ENCODE data around the gene ISM1.

Gene ISM1

DNA sequence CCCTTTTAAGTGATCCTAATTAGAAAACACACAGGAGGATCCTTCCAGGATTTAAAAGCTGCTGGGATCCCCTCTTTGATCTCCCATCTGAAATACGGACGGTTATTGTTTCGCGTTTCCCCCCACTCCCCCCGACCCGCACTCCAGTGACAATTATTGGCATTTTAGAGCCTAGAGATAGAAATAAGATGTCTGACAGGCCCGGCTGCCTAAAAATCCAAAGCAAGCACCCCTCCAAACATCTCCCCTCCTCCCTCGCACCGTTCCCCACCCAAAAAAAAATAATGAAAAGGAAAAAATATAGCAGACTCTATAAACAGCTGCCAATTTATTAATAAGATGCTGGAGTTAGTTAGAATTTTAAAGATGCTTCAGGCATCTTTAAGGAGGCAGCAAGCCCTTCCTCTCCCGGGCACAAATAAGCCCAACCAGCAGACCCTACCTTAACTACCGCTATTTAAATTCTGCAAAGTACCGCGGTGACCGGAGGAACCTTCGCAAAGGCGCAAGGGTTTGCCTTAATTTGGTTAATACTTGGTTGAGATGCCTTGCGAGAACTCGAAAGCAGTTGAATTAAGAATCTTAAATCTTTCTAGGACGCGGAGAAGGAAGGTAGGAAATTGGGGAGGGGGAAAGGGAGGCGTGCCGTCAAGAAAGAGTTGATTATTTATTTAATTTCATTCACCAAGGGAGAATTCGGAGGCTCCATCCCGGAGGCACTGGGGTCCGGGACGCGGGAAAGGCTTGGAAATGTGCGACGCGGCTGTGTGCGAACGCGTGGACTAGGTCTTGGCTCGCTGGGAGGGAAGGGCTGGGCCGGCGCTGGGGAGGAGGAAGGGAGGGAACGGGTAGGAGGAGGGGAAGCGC lies 1.5 kb upstream of the ISM1 start:
- H3K36me3 ChIP-seq (ENCODE audit: control insufficient read depth, low read length): no peaks in the 10 kb centered on the region
- H3K9me3 ChIP-seq (ENCODE audit: control insufficient read depth, insufficient read depth, low read length): peaks cover 4% of the 10 kb centered on the region; the same call in 1 of the 2 replicates
- H4K20me1 ChIP-seq (ENCODE audit: control insufficient read depth, insufficient read depth, low read depth, low read length): no peaks in the 10 kb centered on the region
- H3K4me1 ChIP-seq (ENCODE audit: control insufficient read depth, low read length): no peaks in the 10 kb centered on the region
- H3K9me2 ChIP-seq (replicated peaks; ENCODE audit: control insufficient read depth, low read length): no peaks in the 10 kb centered on the region
- no peak overlapping the region for H3K4me3 ChIP-seq (ENCODE audit: low read length)
- H3K27me3 ChIP-seq (ENCODE audit: control insufficient read depth, low read length): no peaks in the 10 kb centered on the region
- no peak overlapping the region for H3K4me2 ChIP-seq (ENCODE audit: low read length)
- no peaks in the 10 kb centered on the region for H3K79me2 ChIP-seq (ENCODE audit: control insufficient read depth, low read length)
- TF ChIP-seq, protein P1, sequence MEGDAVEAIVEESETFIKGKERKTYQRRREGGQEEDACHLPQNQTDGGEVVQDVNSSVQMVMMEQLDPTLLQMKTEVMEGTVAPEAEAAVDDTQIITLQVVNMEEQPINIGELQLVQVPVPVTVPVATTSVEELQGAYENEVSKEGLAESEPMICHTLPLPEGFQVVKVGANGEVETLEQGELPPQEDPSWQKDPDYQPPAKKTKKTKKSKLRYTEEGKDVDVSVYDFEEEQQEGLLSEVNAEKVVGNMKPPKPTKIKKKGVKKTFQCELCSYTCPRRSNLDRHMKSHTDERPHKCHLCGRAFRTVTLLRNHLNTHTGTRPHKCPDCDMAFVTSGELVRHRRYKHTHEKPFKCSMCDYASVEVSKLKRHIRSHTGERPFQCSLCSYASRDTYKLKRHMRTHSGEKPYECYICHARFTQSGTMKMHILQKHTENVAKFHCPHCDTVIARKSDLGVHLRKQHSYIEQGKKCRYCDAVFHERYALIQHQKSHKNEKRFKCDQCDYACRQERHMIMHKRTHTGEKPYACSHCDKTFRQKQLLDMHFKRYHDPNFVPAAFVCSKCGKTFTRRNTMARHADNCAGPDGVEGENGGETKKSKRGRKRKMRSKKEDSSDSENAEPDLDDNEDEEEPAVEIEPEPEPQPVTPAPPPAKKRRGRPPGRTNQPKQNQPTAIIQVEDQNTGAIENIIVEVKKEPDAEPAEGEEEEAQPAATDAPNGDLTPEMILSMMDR (IDR thresholded peaks at IDR 0.05; ENCODE audit: low read depth, low read length, poor library complexity, severe bottlenecking): no peak
- no peak for TF ChIP-seq EZH2phosphoT487 (IDR thresholded peaks at IDR 0.05; ENCODE audit: borderline replicate concordance, low read length)
- no peak overlapping the region for H3K27ac ChIP-seq (ENCODE audit: low read depth, low read length)
- no peaks in the 10 kb centered on the region for H3F3A ChIP-seq (ENCODE audit: control insufficient read depth, insufficient read depth)

DNA sequence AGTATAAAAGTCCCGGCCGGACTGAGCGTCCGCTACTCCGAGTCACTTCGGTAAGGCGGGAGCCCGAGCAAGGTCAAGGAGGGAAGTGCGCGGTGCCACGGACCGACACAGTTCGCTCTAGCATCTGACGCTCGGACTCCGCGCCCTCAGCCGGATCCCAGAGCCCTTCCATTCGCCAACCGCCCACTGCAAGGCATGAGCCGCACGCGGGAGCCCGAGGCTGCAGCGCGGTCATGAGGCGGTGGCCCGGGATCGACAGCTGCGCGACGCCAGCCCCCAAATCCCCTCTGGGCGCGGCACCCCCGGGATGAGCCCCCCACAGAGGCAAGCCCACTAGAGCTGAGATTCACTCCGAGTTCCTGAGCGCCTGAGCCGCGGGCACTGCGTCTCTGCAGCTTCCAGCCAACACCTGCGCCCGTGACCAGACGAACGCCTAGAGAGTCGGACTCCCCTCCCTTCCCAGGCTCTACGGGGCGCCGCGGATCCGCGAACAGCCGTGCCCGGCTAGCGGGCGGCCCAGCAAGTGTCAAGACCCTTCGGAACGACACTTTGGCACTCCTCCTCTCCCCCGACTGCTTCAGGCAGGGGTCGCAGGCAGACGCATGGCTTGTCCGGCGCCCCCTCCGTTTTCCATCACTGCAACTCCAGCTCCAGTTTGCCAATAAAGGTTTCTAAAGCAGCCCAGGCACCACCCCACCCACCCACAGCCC lies 725 bp upstream of the ISM1 start:
- Histone ChIP-seq H3K9me3 (ENCODE audit: control insufficient read depth, insufficient read depth, low read length) (peaks cover 4% of the 10 kb centered on the region; the same call in 1 of the 2 replicates), H3K27ac (ENCODE audit: low read depth, low read length) (no peak overlapping the region), H3F3A (ENCODE audit: control insufficient read depth, insufficient read depth) (no peaks in the 10 kb centered on the region), H3K4me3 (ENCODE audit: low read length) (no peak overlapping the region), H3K36me3 (ENCODE audit: control insufficient read depth, low read length) (no peaks in the 10 kb centered on the region), H3K4me1 (ENCODE audit: control insufficient read depth, low read length) (no peaks in the 10 kb centered on the region), H3K4me2 (ENCODE audit: low read length) (no peak overlapping the region), H3K79me2 (ENCODE audit: control insufficient read depth, low read length) (no peaks in the 10 kb centered on the region), H3K27me3 (ENCODE audit: control insufficient read depth, low read length) (no peaks in the 10 kb centered on the region), H3K9me2 (replicated peaks; ENCODE audit: control insufficient read depth, low read length) (no peaks in the 10 kb centered on the region), H4K20me1 (ENCODE audit: control insufficient read depth, insufficient read depth, low read depth, low read length) (no peaks in the 10 kb centered on the region)
- TF ChIP-seq EZH2phosphoT487 (IDR thresholded peaks at IDR 0.05; ENCODE audit: borderline replicate concordance, low read length): no peak
- TF ChIP-seq, protein P1 (IDR thresholded peaks at IDR 0.05; ENCODE audit: low read depth, low read length, poor library complexity, severe bottlenecking): no peak

DNA sequence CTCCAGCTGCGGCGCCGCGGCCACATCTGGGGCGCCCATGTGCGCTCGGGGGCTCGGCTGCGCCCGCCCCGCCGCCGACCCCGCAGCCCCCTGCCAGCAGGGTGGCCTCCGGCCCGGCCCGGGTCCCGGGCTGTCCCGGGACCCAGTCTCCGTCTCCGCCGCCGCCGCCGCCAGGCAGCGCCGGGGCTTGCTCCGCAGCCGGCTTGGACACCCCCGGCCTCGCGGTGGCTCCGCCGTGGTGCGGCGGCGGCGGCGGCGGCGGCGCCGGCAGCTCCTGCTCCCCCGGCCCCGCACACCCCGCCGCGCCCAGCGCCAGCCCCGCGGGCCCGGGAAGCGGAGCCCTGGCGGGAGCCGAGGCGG lies 219 bp downstream of the ISM1 start:
- Histone ChIP-seq H4K20me1 (ENCODE audit: control insufficient read depth, insufficient read depth, low read depth, low read length) (no peaks in the 10 kb centered on the region), H3K27ac (ENCODE audit: low read depth, low read length) (no peak overlapping the region), H3K9me2 (replicated peaks; ENCODE audit: control insufficient read depth, low read length) (no peaks in the 10 kb centered on the region), H3K79me2 (ENCODE audit: control insufficient read depth, low read length) (no peaks in the 10 kb centered on the region), H3K4me2 (ENCODE audit: low read length) (no peak overlapping the region), H3K27me3 (ENCODE audit: control insufficient read depth, low read length) (no peaks in the 10 kb centered on the region), H3K4me1 (ENCODE audit: control insufficient read depth, low read length) (no peaks in the 10 kb centered on the region), H3K36me3 (ENCODE audit: control insufficient read depth, low read length) (no peaks in the 10 kb centered on the region), H3K4me3 (ENCODE audit: low read length) (no peak overlapping the region), H3K9me3 (ENCODE audit: control insufficient read depth, insufficient read depth, low read length) (peaks cover 4% of the 10 kb centered on the region; the same call in 1 of the 2 replicates), H3F3A (ENCODE audit: control insufficient read depth, insufficient read depth) (no peaks in the 10 kb centered on the region)
- no peak for TF ChIP-seq EZH2phosphoT487 (IDR thresholded peaks at IDR 0.05; ENCODE audit: borderline replicate concordance, low read length)
- TF ChIP-seq, protein P1 (IDR thresholded peaks at IDR 0.05; ENCODE audit: low read depth, low read length, poor library complexity, severe bottlenecking): no peak

All from DOHH2 (cell line).